ENCODE measurements around the gene CCL24.

The CCL24 gene

DNA sequence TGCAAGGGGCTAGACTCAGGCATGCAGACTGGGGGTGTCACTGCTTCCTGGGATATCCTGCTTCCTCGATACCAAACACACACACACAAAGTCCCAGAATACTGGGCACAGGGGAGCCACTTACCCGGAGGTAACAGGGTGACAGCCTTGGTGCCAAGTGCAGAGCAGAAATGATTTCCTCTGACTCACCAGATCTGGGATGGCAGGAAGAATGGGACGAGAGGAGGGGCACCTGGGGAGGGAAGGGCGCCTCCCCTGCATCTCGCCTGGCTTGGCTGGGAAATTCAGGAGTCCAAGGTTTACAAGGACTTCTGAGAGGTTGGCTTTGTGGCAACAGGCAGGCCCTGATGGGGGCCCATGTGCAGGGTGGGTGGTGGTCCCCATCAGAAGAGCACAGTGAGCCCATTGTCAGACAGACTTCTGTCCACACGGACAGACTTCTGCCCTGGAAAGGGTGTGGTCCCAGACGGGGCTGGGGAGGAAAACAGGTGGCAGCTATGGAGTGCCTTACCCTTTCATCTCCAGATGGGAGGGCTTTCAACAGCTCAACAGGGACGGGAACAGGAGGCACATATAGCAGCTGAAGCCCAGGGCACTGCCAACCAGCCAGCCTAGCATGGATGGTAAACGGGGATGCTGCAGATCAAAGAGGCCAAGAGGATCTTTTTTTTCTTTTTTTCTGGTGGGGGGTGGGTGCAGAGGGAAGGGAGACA, 9.7 kb upstream of the CCL24 start:
- TF ChIP-seq FOXM1 (IDR thresholded peaks at IDR 0.05; ENCODE audit: borderline replicate concordance, low read depth) (no peak), CREB1 (IDR thresholded peaks at IDR 0.05; ENCODE audit: low read depth) (no peak), TEAD4 (IDR thresholded peaks at IDR 0.05) (no peak), EGR1 (IDR thresholded peaks at IDR 0.05) (no peak), YY1 (IDR thresholded peaks at IDR 0.05; ENCODE audit: low read depth) (no peak), CEBPB (IDR thresholded peaks at IDR 0.05) (no peak), TCF12 (IDR thresholded peaks at IDR 0.05; ENCODE audit: low read depth) (no peak), NFIC (IDR thresholded peaks at IDR 0.05) (no peak), ZBTB7A (IDR thresholded peaks at IDR 0.05; ENCODE audit: low read depth) (no peak)
- TF ChIP-seq, protein P1, sequence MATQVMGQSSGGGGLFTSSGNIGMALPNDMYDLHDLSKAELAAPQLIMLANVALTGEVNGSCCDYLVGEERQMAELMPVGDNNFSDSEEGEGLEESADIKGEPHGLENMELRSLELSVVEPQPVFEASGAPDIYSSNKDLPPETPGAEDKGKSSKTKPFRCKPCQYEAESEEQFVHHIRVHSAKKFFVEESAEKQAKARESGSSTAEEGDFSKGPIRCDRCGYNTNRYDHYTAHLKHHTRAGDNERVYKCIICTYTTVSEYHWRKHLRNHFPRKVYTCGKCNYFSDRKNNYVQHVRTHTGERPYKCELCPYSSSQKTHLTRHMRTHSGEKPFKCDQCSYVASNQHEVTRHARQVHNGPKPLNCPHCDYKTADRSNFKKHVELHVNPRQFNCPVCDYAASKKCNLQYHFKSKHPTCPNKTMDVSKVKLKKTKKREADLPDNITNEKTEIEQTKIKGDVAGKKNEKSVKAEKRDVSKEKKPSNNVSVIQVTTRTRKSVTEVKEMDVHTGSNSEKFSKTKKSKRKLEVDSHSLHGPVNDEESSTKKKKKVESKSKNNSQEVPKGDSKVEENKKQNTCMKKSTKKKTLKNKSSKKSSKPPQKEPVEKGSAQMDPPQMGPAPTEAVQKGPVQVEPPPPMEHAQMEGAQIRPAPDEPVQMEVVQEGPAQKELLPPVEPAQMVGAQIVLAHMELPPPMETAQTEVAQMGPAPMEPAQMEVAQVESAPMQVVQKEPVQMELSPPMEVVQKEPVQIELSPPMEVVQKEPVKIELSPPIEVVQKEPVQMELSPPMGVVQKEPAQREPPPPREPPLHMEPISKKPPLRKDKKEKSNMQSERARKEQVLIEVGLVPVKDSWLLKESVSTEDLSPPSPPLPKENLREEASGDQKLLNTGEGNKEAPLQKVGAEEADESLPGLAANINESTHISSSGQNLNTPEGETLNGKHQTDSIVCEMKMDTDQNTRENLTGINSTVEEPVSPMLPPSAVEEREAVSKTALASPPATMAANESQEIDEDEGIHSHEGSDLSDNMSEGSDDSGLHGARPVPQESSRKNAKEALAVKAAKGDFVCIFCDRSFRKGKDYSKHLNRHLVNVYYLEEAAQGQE (IDR thresholded peaks at IDR 0.05; ENCODE audit: low read depth), result no peak
- TF ChIP-seq, protein P2, sequence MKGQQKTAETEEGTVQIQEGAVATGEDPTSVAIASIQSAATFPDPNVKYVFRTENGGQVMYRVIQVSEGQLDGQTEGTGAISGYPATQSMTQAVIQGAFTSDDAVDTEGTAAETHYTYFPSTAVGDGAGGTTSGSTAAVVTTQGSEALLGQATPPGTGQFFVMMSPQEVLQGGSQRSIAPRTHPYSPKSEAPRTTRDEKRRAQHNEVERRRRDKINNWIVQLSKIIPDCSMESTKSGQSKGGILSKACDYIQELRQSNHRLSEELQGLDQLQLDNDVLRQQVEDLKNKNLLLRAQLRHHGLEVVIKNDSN (IDR thresholded peaks at IDR 0.05), result no peak
- TF ChIP-seq, protein P3, sequence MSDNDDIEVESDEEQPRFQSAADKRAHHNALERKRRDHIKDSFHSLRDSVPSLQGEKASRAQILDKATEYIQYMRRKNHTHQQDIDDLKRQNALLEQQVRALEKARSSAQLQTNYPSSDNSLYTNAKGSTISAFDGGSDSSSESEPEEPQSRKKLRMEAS (IDR thresholded peaks at IDR 0.05), result no peak

DNA sequence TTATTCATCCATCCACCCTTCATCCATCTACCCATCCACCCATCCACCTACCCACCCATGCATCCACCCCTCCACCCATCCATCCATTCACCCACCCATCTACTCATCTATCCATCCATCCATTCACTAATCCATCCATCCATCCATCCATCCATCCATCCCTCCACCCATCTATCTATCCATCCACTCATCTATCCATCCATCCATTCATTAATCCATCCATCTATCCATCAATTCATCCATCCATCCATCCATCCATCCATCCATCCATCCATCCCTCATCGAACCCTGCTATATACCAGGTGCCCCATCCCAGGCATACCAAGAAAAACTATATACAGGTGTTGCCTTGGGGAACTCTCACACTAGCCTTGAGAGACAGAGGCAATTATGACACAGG, 7.1 kb upstream of the CCL24 start:
- TF ChIP-seq RAD21 (IDR thresholded peaks at IDR 0.05; ENCODE audit: low read depth) (no peak), FOXM1 (IDR thresholded peaks at IDR 0.05; ENCODE audit: borderline replicate concordance, low read depth) (no peak), TEAD4 (IDR thresholded peaks at IDR 0.05) (no peak), NFIC (IDR thresholded peaks at IDR 0.05) (no peak), CREB1 (IDR thresholded peaks at IDR 0.05; ENCODE audit: low read depth) (no peak), TAF1 (IDR thresholded peaks at IDR 0.05; ENCODE audit: low read depth) (no peak), ZBTB7A (IDR thresholded peaks at IDR 0.05; ENCODE audit: low read depth) (no peak), CEBPB (IDR thresholded peaks at IDR 0.05) (no peak)
- TF ChIP-seq, protein P1 (IDR thresholded peaks at IDR 0.05; ENCODE audit: low read depth), result no peak
- TF ChIP-seq, protein P2 (IDR thresholded peaks at IDR 0.05), result no peak
- TF ChIP-seq, protein P3 (IDR thresholded peaks at IDR 0.05), result no peak

DNA sequence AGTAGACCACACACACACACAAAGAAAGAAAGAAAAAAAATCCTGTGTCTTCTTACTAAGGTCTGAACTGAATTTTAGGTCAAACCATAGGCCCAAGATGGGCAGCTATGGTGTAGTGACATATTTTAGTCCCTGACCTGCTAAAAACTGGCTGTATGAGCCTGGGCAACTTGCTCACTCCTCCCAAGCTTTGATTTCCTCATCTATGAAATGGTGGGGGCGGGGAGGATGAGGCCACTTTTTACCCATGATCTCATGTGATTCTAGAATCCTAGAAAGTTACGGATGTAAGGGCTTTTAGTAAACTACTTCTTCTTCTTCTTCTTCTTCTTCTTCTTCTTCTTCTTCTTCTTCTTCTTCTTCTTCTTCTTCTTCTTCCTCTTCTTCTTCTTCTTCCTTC, 6.1 kb upstream of the CCL24 start:
- TF ChIP-seq FOXM1 (IDR thresholded peaks at IDR 0.05; ENCODE audit: borderline replicate concordance, low read depth), result no peak
- TF ChIP-seq CEBPB (IDR thresholded peaks at IDR 0.05), result no peak
- TF ChIP-seq CREB1 (IDR thresholded peaks at IDR 0.05; ENCODE audit: low read depth), result no peak
- no peak for TF ChIP-seq ZBTB7A (IDR thresholded peaks at IDR 0.05; ENCODE audit: low read depth)
- no peak for TF ChIP-seq NFIC (IDR thresholded peaks at IDR 0.05)
- no peak for TF ChIP-seq TEAD4 (IDR thresholded peaks at IDR 0.05)
- TF ChIP-seq, protein P3 (IDR thresholded peaks at IDR 0.05), result no peak
- TF ChIP-seq EP300 (IDR thresholded peaks at IDR 0.05; ENCODE audit: borderline replicate concordance), result no peak
- TF ChIP-seq YY1 (IDR thresholded peaks at IDR 0.05; ENCODE audit: low read depth), result no peak
- no peak for TF ChIP-seq TAF1 (IDR thresholded peaks at IDR 0.05; ENCODE audit: low read depth)
- TF ChIP-seq, protein P2 (IDR thresholded peaks at IDR 0.05), result no peak
- TF ChIP-seq, protein P1 (IDR thresholded peaks at IDR 0.05; ENCODE audit: low read depth), result no peak
- no peak for TF ChIP-seq EGR1 (IDR thresholded peaks at IDR 0.05)
- TF ChIP-seq TCF12 (IDR thresholded peaks at IDR 0.05; ENCODE audit: low read depth), result no peak
- no peak for TF ChIP-seq RAD21 (IDR thresholded peaks at IDR 0.05; ENCODE audit: low read depth)

Measured in Ishikawa (cell line).